GM18951 (cell line): ENCODE results near the gene CPN2.

ENCODE experiments used
- POLR2A ChIP-seq: IDR thresholded peaks from 4 replicates; pipeline ENCODE4 v1.6.1; 2011; ENCODE audit warnings: mild to moderate bottlenecking; ENCODE audit not compliant: insufficient read length, insufficient read depth; ENCODE audit errors: extremely low read depth
- in situ Hi-C: fragments of 300-500 bp; cut with MboI; formaldehyde crosslinking; loops from one replicate; pipeline ENCODE4 v1.12.0; 2022; ENCODE audit warnings: low sequenced_read_pairs, mixed read lengths, inconsistent platforms; ENCODE audit not compliant: unreplicated experiment

CPN2 gene

DNA sequence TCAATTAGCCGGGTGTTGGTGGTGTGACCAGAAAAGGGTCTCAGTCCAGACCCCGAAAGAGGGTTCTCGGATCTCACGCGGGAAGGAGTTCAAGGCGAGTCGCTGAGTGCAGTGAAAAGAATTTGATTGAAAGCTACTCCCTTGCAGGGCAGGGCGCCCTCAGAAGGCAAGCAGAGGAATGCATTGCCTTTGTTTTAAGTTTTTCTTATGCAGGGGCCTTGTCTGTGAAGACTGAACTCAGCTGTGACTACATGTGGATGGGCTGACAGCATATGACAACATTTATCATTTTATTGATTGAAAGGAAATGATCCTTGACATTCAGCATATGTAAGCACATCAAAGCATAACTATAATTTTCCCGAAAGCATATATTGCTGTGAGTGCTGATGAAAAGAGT is 11.8 kb downstream of the CPN2 start:
- in situ Hi-C loops, result loop anchor here (10.0 kb wide), 1 partner anchor 245 kb away; no protein-coding TSS in a partner anchor

DNA sequence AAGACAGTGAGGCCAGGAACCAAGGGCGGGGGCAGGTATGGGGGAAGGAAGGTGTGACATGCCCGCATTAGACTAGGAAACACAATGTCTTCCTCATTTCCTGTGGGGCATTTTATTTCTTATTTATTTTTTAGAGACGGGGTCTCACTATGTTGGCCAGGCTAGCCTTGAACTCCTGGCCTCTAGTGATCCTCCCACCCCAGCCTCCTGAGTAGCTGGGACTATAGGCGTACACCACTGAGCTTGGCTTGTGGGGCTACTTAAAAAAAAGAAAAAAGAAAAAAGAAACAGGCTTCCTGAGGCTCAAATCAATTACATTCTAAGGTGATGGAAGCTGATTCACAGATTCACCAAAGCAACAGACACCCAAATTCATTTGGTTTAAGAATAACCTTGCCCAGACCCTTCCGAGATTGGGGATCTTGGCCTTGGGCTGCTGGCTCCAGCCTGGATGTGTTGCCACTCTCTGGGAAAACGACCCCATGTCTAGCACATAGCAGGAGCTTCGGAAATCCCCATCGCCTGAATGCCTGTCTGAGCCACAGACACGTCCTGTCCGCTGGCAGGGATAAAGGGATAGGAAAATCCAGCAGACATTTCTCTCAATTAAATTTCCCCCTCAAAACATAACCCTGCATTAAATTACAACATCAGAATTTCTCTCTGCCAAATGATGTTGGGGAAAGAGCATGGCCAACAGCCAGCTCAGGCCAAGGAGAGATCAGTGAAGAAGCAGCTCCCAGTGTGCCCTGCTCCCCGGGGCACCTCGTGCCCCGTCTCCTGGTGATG is 13.0 kb downstream of the CPN2 start:
- TF ChIP-seq POLR2A, result no peak
- in situ Hi-C loops, result loop anchor here (10.0 kb wide), 1 partner anchor 247 kb away; no protein-coding TSS in a partner anchor

More for the DNA sequence above, 11.8 kb downstream of the CPN2 start:
- no peak for TF ChIP-seq POLR2A

DNA sequence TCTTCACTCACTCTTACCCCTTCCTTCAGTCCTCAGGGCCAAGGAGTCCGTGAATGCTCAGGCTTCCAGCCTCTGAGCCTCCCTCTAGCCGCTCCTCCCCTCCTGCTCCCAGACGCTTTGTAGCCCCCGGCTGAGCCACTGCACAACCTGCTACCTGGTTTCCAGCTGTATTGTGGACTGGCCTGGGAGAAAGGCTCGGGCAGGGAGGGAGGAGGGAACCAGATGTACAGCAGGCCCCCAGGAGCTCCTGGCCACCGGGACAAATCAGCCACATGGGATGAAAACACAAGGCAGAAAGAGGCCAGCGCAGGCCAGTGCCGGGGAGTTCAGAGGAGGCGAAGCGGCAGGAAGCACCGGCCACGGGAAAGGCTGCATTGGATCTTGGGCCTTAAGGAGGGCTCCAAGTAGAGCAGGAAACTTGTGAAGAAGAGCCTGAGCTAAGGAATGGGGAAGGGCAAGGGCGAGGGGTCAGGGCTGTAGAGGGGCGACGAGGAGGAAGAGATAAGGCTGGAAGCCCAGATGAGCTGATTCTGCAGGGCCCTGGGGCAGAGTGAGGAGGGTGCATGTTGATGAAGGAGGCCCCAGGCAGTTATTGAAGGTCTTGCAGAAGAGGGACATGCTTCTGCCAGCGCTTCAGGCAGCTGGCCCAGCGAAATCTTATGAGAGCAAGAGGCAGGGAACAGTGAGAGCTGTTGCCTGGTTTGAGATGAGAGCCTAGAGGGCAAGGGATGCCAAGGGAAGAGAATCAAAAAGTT is 14.3 kb downstream of the CPN2 start:
- in situ Hi-C loops, result loop anchor here (10.0 kb wide), 1 partner anchor 248 kb away; no protein-coding TSS in a partner anchor
- no peak for TF ChIP-seq POLR2A

DNA sequence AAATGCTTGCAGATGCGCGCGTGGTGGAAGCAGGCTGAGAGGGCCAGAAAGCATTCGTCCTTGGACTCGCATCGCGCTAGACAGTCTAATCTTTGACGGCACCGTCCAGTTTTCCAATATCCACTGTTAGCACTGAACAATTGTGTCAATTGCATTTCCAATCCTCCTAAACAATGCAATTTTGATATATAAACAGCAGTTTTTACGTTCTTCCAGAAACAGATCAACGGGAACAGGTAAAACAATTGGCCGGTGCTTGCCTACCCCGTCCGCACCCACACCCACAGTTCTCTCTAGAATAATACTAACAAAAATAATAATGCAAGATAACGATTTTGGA is 17.2 kb downstream of the CPN2 start:
- in situ Hi-C loops, result loop anchor here (10.0 kb wide), 1 partner anchor 251 kb away; no protein-coding TSS in a partner anchor
- TF ChIP-seq POLR2A, result no peak

DNA sequence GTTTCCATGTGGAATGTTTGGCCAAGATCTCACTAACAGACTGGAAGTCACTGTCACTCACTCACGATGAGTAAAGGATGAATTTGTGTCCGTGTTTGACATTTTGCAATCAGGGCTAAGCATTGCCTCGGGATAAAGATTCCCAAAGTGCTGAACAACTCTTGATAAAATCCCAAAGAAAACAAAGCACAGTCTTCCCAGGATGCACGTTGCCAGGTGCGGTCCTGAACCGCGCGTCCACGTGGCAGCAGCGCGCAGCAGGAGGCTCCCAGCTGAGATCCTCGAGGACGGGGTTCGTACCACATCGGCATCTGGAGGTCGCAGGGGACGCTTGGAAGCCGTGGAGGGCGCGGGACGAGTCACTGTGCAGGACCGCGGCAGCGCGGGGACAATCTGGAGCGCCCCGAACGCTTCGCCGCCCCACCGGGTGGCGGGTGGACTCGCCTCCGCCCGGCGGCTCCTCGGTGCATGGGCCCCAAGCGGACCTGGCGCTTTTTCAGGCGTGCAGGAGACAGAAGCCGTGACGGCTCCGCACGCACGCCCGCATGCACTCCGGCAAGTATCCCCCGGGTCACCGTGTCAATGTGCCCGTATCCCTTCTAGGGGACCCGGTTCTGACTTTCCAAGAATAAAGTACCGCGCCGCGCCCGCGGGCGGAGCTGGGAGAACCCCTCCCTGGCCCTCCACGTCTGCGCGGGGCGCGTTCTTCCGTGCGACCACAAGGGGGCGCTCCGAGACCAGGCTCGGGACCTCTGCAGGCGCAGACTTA is 17.7 kb downstream of the CPN2 start:
- in situ Hi-C loops, result loop anchor here (10.0 kb wide), 1 partner anchor 251 kb away; no protein-coding TSS in a partner anchor
- TF ChIP-seq POLR2A, result no peak

GRCh38 chr3:194332858-194333211 is 18.3 kb downstream of the CPN2 start:
- in situ Hi-C loops, result loop anchor here (10.0 kb wide), 1 partner anchor 252 kb away; no protein-coding TSS in a partner anchor
- TF ChIP-seq POLR2A, result no peak

DNA sequence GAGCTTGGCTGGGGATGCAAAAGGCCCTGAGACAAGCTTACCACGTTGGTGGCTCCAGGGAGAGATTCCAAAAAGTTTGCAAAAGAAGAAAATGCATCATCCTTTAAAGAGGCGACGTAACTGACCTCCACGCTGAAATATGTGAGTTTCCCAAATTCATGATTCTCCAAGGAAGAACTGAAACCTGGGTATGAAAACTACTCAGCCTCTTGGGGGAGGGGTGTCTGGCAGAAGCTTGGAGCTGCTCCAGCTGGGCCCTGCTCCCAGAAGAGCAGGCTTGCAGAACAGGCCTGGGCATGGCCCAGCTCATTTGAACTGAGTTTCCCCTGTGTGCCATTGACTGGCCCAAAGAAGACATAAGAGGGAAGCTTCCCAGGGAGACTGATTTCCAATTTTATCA is 20.5 kb downstream of the CPN2 start:
- in situ Hi-C loops, result loop anchor here (10.0 kb wide), 1 partner anchor 254 kb away; no protein-coding TSS in a partner anchor
- TF ChIP-seq POLR2A, result no peak

DNA sequence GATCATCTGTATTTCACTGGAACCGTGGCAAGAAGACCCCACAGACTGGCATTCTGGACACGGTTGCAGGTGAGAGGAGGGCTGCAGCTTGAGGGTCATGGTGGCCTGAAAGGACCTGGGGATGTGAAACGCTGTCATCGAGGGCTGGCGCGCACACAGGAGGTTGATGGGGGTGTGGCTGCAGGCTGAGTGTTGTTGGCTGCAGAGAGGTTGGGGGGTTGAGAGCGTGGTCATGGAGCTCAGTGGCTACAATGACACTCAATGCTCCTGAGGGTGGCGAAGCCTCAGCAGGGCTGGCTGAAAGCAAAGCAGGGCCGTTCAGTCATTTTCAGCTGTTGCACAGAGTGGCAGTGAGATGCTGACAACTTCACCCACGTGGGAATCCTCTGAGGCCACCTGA is 21.0 kb downstream of the CPN2 start:
- no peak for TF ChIP-seq POLR2A
- in situ Hi-C loops, result loop anchor here (10.0 kb wide), 1 partner anchor 255 kb away; no protein-coding TSS in a partner anchor

DNA sequence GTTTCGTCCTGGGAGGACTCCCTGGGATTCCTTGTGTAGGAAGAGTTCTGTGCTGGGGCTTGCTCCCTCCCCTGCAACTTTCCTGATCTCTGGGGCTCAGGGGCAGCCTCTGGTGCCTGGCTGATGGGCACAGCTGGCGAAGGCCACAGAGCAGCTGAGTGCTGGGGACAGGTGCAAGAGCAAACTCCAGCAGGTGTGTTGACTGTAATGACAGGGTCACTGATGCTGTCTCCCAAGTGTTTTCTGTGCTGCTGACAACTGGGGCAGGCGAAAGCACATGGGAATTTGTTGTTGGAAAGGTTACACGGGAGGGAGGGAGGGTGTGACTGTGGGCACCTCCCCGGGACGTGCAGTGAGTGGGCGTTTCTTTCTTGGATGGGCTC is 21.6 kb downstream of the CPN2 start:
- no peak for TF ChIP-seq POLR2A
- in situ Hi-C loops, result no loop called here

DNA sequence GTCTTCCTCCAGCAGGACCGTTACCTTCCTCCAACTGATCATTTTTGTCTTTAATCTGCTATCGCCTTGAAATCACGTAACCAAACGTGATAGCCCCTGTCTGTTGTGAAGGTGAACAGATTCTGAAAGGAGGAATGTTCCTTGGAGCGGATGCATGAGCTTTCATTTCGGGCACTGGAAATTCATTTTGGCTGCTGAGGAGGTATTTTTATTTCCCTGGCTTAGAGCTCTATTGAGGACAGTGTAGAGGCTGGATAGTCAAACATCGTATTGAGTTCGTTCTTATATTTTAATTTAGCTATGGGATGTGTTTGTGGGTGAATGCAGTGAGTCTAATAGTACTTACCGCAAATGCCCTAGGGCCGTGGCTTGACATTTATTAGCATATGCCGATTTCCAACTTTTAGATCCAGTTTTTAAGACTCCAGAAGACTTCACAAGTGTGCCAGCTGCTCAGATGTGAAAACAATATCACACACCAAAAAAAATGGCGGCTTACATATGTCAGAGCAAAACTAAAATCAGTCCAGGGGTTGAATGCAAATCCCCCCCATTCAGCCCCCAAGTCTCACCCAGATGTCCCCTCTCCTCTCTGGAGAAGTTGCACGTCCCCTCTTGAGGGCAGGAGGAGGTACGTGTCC is 22.1 kb downstream of the CPN2 start:
- in situ Hi-C loops, result no loop called here
- no peak for TF ChIP-seq POLR2A

DNA sequence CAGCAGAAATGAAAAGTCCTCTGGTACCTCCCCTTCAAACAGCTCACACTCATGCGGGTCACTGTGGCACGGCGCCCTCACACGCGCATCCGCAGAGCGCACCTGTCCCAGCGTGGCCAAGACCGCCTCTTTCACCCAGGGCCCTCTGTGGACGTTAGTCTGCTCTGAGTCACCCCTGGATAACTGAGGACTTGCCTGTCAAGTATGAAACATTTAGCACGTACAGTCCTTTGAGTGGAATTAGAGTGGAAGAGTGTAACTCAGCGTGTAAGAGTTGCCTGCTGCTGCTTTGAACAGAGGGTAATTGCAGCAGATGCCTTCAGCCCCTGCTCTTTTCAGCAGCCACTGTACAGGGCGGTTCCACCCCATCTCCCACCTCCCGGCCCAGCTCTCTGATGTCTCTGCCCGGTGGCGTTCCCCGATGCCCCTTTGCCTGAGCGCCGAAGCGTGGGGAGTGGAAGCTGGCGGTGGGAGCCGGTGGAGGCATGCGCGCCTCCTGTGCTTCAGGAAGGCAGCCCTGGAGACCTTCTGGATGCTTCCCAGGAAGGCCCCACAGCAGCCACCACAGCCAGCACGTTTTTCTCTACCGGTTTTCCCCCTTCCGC is 23.0 kb downstream of the CPN2 start:
- TF ChIP-seq POLR2A, result no peak
- in situ Hi-C loops, result no loop called here
